ENCODE results near the gene CWC22. TPM values are rescaled to one million over a fixed set of nuclear protein-coding genes. Genes with fewer than 3 reads are reported as not detected.

The CWC22 gene
- total RNA-seq, 1 experiment from 2014 or later = 28.4 TPM

- Mint-ChIP-seq H3K9me3 (no peaks in the 10 kb centered on the region), H3K4me1 (no peaks in the 10 kb centered on the region), H3K4me3 (no peak overlapping the region), H3K36me3 (no peaks in the 10 kb centered on the region), H3K27me3 (ENCODE audit: low read depth) (no peaks in the 10 kb centered on the region), H3K27ac (no peak overlapping the region)
- DNase-seq (ENCODE audit: low spot score) = no peak
- POLR2A ChIA-PET = no interaction called here
- CTCF ChIA-PET = no interaction called here
- no peak for ATAC-seq
- TF ChIP-seq STAT6 (CRISPR knock-in tag; conservative IDR thresholded peaks at IDR 0.05; ENCODE audit: low read depth) = no peak
- TF ChIP-seq CDX4 (CRISPR knock-in tag; IDR thresholded peaks at IDR 0.05; ENCODE audit: borderline replicate concordance) = no peak
- TF ChIP-seq ZNF425 (CRISPR knock-in tag; conservative IDR thresholded peaks at IDR 0.05) = no peak
- no peak for TF ChIP-seq TEAD1 (CRISPR knock-in tag; IDR thresholded peaks at IDR 0.05)
- no peak for TF ChIP-seq MAX (CRISPR knock-in tag; IDR thresholded peaks at IDR 0.05)
- TF ChIP-seq ZNF121 (CRISPR knock-in tag; IDR thresholded peaks at IDR 0.05) = no peak
- TF ChIP-seq ZNF232 (CRISPR knock-in tag; IDR thresholded peaks at IDR 0.05) = no peak
- TF ChIP-seq AFF4 (CRISPR knock-in tag; IDR thresholded peaks at IDR 0.05; ENCODE audit: borderline replicate concordance) = no peak
- TF ChIP-seq ZBTB21 (CRISPR knock-in tag; IDR thresholded peaks at IDR 0.05; ENCODE audit: borderline replicate concordance) = no peak
- no peak for TF ChIP-seq ZNF138 (CRISPR knock-in tag; conservative IDR thresholded peaks at IDR 0.05)
- no peak for TF ChIP-seq ZNF532 (CRISPR knock-in tag; IDR thresholded peaks at IDR 0.05; ENCODE audit: borderline replicate concordance)
- TF ChIP-seq EMX1 (CRISPR knock-in tag; IDR thresholded peaks at IDR 0.05) = no peak
- no peak for TF ChIP-seq AR (CRISPR knock-in tag; IDR thresholded peaks at IDR 0.05)
- TF ChIP-seq SMAD3 (CRISPR knock-in tag; IDR thresholded peaks at IDR 0.05; ENCODE audit: borderline replicate concordance) = no peak
- no peak for TF ChIP-seq JAZF1 (CRISPR knock-in tag; IDR thresholded peaks at IDR 0.05)
- TF ChIP-seq ZNF396 (CRISPR knock-in tag; IDR thresholded peaks at IDR 0.05; ENCODE audit: borderline replicate concordance) = no peak
- TF ChIP-seq PRDM15 (CRISPR knock-in tag; IDR thresholded peaks at IDR 0.05) = no peak
These were observed 89.8 kb downstream of the CWC22 start for GRCh38 chr2:179917272-179917671.

Data from WTC11 (cell line).